ENCODE results near the gene RASSF8. TPM values are rescaled to one million over a fixed set of nuclear protein-coding genes. Genes with fewer than 3 reads are reported as not detected.

RASSF8 gene
- polyA plus RNA-seq, 1 donor (not counting 4 experiments of a cell fraction or from before 2014, with no cell fraction given), result 10.5 TPM

GRCh38 chr12:26101763-26102162 lies 143.3 kb downstream of the RASSF8 start:
- Histone ChIP-seq H3K27me3 (ENCODE audit: control insufficient read depth, extremely low read depth, insufficient read depth, low read length) (no peaks in the 10 kb centered on the region), H3K4me2 (ENCODE audit: control insufficient read depth, extremely low read depth, insufficient read depth, low read depth, low read length) (peak overlapping the region; percentile 31), H2AFZ (ENCODE audit: control insufficient read depth, low read length) (no peak overlapping the region), H3K9ac (ENCODE audit: control insufficient read depth, extremely low read depth, insufficient read depth, low read length) (no peak overlapping the region), H3K9me1 (ENCODE audit: control insufficient read depth, extremely low read depth, insufficient read depth, low read length) (no peaks in the 10 kb centered on the region), H4K20me1 (ENCODE audit: control insufficient read depth, extremely low read depth, insufficient read depth, low read length) (no peaks in the 10 kb centered on the region), H3K79me2 (ENCODE audit: control insufficient read depth, insufficient read depth, low read length) (no peaks in the 10 kb centered on the region), H3K36me3 (ENCODE audit: control insufficient read depth in 2 of 2, extremely low read depth in 1 of 2, insufficient read depth in 2 of 2, low read length in 2 of 2) (no peaks in the 10 kb centered on the region), H3K4me1 (ENCODE audit: control insufficient read depth, extremely low read depth, insufficient read depth, low read length) (peaks cover 15% of the 10 kb centered on the region), H3K4me3 (ENCODE audit: control insufficient read depth in 2 of 3, extremely low read depth in 1 of 3, insufficient read depth in 2 of 3, low read depth in 1 of 3, low read length in 3 of 3) (no peak overlapping the region), H3K9me3 (ENCODE audit: control insufficient read depth, low read depth, low read length) (no peaks in the 10 kb centered on the region), H3K27ac (ENCODE audit: control insufficient read depth, insufficient read depth, low read length) (no peak overlapping the region)
- no peak for DNase-seq (ENCODE audit: low read depth, low spot score)
- peak; percentile 56 for FAIRE-seq
- dilution Hi-C loops (cut with MboI; ENCODE audit: extremely low pct_ligation_motif_present, low sequenced_read_pairs), result no loop called here
- TF ChIP-seq, protein P1, sequence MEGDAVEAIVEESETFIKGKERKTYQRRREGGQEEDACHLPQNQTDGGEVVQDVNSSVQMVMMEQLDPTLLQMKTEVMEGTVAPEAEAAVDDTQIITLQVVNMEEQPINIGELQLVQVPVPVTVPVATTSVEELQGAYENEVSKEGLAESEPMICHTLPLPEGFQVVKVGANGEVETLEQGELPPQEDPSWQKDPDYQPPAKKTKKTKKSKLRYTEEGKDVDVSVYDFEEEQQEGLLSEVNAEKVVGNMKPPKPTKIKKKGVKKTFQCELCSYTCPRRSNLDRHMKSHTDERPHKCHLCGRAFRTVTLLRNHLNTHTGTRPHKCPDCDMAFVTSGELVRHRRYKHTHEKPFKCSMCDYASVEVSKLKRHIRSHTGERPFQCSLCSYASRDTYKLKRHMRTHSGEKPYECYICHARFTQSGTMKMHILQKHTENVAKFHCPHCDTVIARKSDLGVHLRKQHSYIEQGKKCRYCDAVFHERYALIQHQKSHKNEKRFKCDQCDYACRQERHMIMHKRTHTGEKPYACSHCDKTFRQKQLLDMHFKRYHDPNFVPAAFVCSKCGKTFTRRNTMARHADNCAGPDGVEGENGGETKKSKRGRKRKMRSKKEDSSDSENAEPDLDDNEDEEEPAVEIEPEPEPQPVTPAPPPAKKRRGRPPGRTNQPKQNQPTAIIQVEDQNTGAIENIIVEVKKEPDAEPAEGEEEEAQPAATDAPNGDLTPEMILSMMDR (optimal IDR thresholded peaks at IDR 0.05 in 1 of 3, IDR thresholded peaks at IDR 0.05 in 1 of 3, conservative IDR thresholded peaks at IDR 0.05 in 1 of 3; ENCODE audit: extremely low read depth in 1 of 3, insufficient read depth in 2 of 3, low read length in 3 of 3), result no peak
- TF ChIP-seq EZH2 (IDR thresholded peaks at IDR 0.05; ENCODE audit: low read length), result no peak

GRCh38 chr12:26102953-26103352 lies 144.5 kb downstream of the RASSF8 start:
- H3K36me3 ChIP-seq (ENCODE audit: control insufficient read depth in 2 of 2, extremely low read depth in 1 of 2, insufficient read depth in 2 of 2, low read length in 2 of 2), result no peaks in the 10 kb centered on the region
- H3K4me2 ChIP-seq (ENCODE audit: control insufficient read depth, extremely low read depth, insufficient read depth, low read depth, low read length), result no peak overlapping the region
- H3K4me1 ChIP-seq (ENCODE audit: control insufficient read depth, extremely low read depth, insufficient read depth, low read length), result peaks cover 8% of the 10 kb centered on the region
- H3K9ac ChIP-seq (ENCODE audit: control insufficient read depth, extremely low read depth, insufficient read depth, low read length), result no peak overlapping the region
- no peak overlapping the region for H3K27ac ChIP-seq (ENCODE audit: control insufficient read depth, insufficient read depth, low read length)
- H3K9me3 ChIP-seq (ENCODE audit: control insufficient read depth, low read depth, low read length), result no peaks in the 10 kb centered on the region
- DNase-seq (ENCODE audit: low read depth, low spot score) (no peak), FAIRE-seq (no peak)
- dilution Hi-C loops (cut with MboI; ENCODE audit: extremely low pct_ligation_motif_present, low sequenced_read_pairs), result no loop called here
- H3K27me3 ChIP-seq (ENCODE audit: control insufficient read depth, extremely low read depth, insufficient read depth, low read length), result no peaks in the 10 kb centered on the region
- H4K20me1 ChIP-seq (ENCODE audit: control insufficient read depth, extremely low read depth, insufficient read depth, low read length), result no peaks in the 10 kb centered on the region
- TF ChIP-seq, protein P1 (optimal IDR thresholded peaks at IDR 0.05 in 1 of 3, IDR thresholded peaks at IDR 0.05 in 1 of 3, conservative IDR thresholded peaks at IDR 0.05 in 1 of 3; ENCODE audit: extremely low read depth in 1 of 3, insufficient read depth in 2 of 3, low read length in 3 of 3), result no peak
- TF ChIP-seq EZH2 (IDR thresholded peaks at IDR 0.05; ENCODE audit: low read length), result no peak
- no peak overlapping the region for H2AFZ ChIP-seq (ENCODE audit: control insufficient read depth, low read length)
- no peak overlapping the region for H3K4me3 ChIP-seq (ENCODE audit: control insufficient read depth in 2 of 3, extremely low read depth in 1 of 3, insufficient read depth in 2 of 3, low read depth in 1 of 3, low read length in 3 of 3)
- no peaks in the 10 kb centered on the region for H3K79me2 ChIP-seq (ENCODE audit: control insufficient read depth, insufficient read depth, low read length)
- no peaks in the 10 kb centered on the region for H3K9me1 ChIP-seq (ENCODE audit: control insufficient read depth, extremely low read depth, insufficient read depth, low read length)

Measured in keratinocyte (primary cell).